Keratinocyte (primary cell): ENCODE results near the gene AMBRA1.

Source experiments
- CTCF ChIP-seq, 3 experiments: IDR thresholded peaks in 1 of 3; conservative IDR thresholded peaks in 1 of 3; optimal IDR thresholded peaks in 1 of 3; 2 replicates in 2 of 3; 3 replicates in 1 of 3; pipeline versions ENCODE3 to v1.5.1; 2011; ENCODE audit warnings: low read length in 3 of 3, mild to moderate bottlenecking in 3 of 3, moderate library complexity in 2 of 3, control low read depth in 1 of 3, inconsistent platforms in 1 of 3; ENCODE audit not compliant: insufficient read depth in 2 of 3; ENCODE audit errors: extremely low read depth in 1 of 3
- EZH2 ChIP-seq: IDR thresholded peaks from one replicate; pipeline ENCODE4 v1.6.1; 2012; ENCODE audit warnings: inconsistent platforms, mild to moderate bottlenecking, low read length, moderate library complexity

GRCh38 chr11:46458491-46458890 is 135.3 kb downstream of the AMBRA1 start:
- TF ChIP-seq EZH2 (no peak), CTCF (optimal IDR thresholded peaks at IDR 0.05 in 1 of 3, IDR thresholded peaks at IDR 0.05 in 1 of 3, conservative IDR thresholded peaks at IDR 0.05 in 1 of 3; ENCODE audit: extremely low read depth in 1 of 3, insufficient read depth in 2 of 3, low read length in 3 of 3) (no peak)
